Measurements from ENCODE around the gene ALPP.
"Not testable (repeated sequence)": the region's sequence is repeated elsewhere in the genome, so short reads cannot be mapped to it uniquely, and the experiment has no call there.

Gene ALPP

GRCh38 chr2:232419245-232420072 is 40.9 kb downstream of the ALPP start:
- DNase-seq (ENCODE audit: low read depth in 4 of 4, low spot score in 1 of 4): no peak

- DNase-seq (ENCODE audit: low read depth in 4 of 4, low spot score in 1 of 4): no peak
These were observed 41.5 kb downstream of the ALPP start for GRCh38 chr2:232420073-232420454.

GRCh38 chr2:232420463-232421188 is 42.1 kb downstream of the ALPP start:
- no peak for DNase-seq (ENCODE audit: low read depth in 4 of 4, low spot score in 1 of 4)

GRCh38 chr2:232421189-232421785 is 42.7 kb downstream of the ALPP start:
- DNase-seq (ENCODE audit: low read depth in 4 of 4, low spot score in 1 of 4): no peak

- DNase-seq (ENCODE audit: low read depth in 4 of 4, low spot score in 1 of 4): no peak
These were observed 43.5 kb downstream of the ALPP start for GRCh38 chr2:232422051-232422450.

GRCh38 chr2:232422996-232423395 is 44.4 kb downstream of the ALPP start:
- DNase-seq (ENCODE audit: low read depth in 4 of 4, low spot score in 1 of 4): not testable (repeated sequence)

- not testable (repeated sequence) for DNase-seq (ENCODE audit: low read depth in 4 of 4, low spot score in 1 of 4)
These were observed 44.9 kb downstream of the ALPP start for GRCh38 chr2:232423407-232423806.

- no peak for DNase-seq (ENCODE audit: low read depth in 4 of 4, low spot score in 1 of 4)
These were observed 53.4 kb downstream of the ALPP start for GRCh38 chr2:232431705-232432590.

Measured in stimulated activated CD4-positive, alpha-beta T cell treated with anti-CD3 and anti-CD28 coated beads, Interleukin-1b, Interleukin-23, amount 100 ng/mL, for 24 hours (primary cell).